HG02885 (cell line): ENCODE measurements around the gene DTNA.

Experiments used
- ATAC-seq: cut with Tn5 transposase; IDR thresholded peaks from one replicate; pipeline ENCODE4 v1.9.1; 2021; ENCODE audit warnings: mild to moderate bottlenecking; ENCODE audit not compliant: unreplicated experiment, poor library complexity

Gene DTNA

DNA sequence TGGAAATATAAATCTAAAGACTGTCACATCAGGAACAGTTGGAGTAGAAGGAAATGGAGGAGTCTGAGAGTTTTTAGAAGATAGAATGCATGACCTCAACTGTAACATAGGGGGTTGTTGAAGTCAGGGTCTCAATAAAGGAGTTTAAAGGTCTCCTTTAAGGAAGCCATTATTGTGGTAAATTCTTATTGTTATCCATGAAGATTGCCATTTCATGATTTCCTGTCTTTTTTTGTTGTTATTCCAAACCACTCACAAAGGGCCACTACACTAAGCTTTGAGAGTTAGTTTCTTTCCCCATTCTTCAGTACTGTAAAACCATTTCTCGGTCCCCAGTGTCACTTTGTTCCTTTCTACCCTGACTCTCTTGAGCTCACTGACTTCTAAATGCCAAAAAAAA is 134.0 kb downstream of the DTNA start:
- no peak for ATAC-seq

DNA sequence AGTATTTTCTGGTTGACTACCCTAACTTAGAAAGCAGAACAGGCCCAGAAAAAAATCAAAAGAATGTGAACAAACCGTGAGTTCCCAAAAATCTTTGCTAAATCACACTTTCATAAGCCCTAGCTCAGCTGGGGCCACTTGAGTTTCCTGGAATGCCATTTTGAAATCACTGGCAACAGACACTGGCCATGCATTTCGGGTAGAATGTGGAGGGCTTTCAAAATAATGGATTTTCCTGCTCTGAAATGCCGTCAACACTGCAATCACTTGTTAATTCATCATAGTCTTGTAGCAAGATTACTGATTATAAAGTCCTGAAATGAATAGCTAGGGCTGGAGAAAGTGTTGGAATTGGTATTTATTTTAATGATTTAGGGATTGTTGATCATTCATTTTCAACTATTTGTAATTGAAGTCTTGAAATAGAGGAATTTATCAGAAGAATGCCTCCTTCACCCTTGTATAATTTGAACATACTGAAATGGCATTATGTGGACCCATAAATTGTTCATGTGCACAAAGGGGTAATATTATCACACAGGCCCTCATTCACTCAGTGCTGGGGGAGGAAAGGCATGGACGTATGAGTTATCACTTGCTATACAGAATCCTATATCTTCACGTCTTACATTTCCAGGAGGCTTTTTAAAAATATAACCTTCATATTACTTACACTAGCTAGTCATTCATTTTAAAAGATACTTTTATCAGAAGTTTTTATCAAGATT is 134.8 kb downstream of the DTNA start:
- no peak for ATAC-seq

- no peak for ATAC-seq
Measured at GRCh38 chr18:34847408-34847807, 137.3 kb downstream of the DTNA start.

DNA sequence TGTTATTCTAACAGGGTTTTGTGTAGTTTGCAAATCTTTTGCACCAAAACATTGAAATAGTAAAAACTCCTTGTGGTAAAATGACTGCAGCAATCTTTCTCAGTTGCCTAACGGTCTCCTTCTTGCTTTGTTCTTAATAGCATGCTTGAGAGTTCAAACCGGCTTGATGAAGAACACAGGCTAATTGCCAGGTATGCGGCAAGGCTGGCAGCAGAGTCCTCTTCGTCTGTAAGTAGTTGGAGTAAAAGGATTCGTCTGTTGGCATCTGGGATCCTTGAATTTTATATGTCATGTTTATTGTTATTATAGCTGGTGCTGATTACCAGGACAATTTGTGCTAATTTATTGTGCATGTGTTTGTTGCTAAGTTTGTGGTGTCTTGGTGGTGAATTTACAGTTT is 138.1 kb downstream of the DTNA start:
- no peak for ATAC-seq

- ATAC-seq, result no peak
Measured at GRCh38 chr18:34848695-34849094, 138.6 kb downstream of the DTNA start.

DNA sequence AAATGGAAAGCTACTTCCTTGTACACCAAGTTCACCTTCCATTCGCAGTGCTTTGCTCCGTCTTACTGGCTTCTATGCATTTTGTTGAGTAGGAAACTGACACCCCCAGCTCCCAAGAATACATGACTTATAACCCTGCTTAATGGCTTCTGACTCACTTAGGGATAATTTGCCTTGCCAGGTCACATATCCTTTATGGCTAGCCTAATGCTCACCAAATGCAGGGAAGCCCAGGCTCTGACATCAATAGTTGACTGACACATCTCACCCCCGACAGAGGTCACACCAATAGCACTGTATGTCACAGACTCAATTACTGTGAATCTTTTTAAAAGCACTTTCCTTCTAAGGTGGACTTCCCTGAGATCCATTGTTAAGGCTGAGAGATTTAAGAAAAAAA is 147.2 kb downstream of the DTNA start:
- ATAC-seq, result no peak

- ATAC-seq, result no peak
Measured at GRCh38 chr18:34858188-34858587, 148.1 kb downstream of the DTNA start.

GRCh38 chr18:34859496-34859895 is 149.4 kb downstream of the DTNA start:
- no peak for ATAC-seq

DNA sequence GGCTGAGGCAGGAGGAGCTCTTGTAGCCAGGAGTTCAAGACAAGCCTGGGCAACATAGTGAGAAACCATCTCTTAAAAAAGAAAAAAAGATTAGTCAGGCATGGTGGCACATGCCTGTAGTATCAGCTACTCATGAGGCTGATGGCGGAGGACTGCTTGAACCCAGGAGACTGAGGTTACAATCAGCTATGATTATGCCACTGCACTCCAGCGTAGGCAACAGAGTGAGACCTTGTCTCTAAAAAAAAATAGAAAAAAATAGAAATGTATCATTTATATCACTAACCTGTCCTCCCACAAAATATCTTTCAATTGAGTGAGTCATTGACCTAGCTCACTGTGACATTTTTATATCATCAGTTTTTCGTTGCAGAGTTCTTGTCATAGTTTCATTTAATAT is 152.5 kb downstream of the DTNA start:
- ATAC-seq, result no peak

GRCh38 chr18:34863702-34864101 is 153.6 kb downstream of the DTNA start:
- no peak for ATAC-seq

DNA sequence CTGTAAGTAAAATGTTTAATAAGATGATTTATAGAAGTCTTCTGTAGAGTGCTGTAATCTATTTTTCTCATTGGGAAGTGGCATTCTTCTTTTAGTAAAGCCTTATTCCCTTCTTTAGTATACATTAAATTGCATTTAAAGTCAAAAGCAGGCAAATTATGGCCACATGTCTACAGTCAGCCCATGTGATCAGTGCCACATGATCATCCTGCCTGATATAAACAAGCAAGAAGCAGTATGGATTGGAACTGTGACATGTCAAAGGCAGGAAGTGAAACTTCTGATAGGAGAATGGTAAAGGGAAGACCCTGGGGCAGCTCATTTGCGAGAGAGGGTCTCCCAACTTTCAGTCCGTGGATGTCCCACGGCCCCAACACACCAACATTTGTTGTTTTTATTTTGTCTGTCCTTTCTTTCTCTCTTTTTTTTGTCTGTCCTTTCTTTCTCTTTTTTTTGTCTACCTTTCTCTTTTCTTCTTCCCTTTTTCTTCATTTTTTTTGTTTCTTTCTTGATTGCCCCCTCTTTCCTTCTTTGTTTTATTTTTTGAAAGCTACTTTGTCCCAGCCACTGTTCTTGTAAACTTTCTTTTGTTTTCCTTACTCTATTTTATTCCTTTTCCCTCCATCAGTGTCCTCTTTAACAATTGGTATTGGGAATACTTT is 154.9 kb downstream of the DTNA start:
- no peak for ATAC-seq

- peak; percentile 77 for ATAC-seq
Measured at GRCh38 chr18:34866310-34866709, 156.2 kb downstream of the DTNA start.

DNA sequence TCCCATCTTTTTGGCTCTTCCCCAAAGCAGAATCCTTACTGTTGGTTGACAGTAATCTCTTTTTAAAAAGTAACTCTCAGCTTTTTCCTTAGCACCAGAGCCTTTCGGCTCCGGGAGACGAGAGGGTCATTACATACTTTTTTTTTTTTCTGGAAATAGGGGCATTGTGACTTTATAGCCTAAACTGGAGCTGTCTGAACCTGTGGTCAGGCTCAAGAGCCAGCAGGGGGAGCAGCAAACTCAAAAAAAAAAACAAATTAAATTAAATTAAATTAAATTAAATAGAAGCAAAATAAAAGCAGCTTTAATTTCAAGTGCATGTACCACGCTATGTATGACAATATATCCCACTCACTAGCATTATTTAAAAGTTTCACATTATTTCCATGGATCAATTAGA is 156.6 kb downstream of the DTNA start:
- no peak for ATAC-seq

DNA sequence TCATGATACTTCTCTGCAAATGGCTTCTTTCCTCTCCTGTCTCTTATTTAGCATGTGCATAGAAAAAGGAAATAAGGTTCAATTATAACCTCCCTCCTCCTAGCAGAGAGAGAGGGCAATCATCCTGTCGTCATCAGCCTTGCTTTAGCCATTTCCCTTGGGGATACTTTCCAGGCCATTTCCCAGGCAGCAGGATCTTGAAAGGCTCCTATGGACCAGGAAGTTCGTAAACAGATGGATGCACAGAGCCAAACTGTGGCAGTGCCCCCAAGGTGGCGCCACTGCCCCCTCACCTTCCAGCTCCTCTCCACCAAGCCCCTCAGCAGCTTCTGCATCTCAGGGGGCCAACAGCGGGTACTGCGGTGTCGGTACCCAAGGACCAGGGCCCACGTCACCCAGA is 157.4 kb downstream of the DTNA start:
- no peak for ATAC-seq

DNA sequence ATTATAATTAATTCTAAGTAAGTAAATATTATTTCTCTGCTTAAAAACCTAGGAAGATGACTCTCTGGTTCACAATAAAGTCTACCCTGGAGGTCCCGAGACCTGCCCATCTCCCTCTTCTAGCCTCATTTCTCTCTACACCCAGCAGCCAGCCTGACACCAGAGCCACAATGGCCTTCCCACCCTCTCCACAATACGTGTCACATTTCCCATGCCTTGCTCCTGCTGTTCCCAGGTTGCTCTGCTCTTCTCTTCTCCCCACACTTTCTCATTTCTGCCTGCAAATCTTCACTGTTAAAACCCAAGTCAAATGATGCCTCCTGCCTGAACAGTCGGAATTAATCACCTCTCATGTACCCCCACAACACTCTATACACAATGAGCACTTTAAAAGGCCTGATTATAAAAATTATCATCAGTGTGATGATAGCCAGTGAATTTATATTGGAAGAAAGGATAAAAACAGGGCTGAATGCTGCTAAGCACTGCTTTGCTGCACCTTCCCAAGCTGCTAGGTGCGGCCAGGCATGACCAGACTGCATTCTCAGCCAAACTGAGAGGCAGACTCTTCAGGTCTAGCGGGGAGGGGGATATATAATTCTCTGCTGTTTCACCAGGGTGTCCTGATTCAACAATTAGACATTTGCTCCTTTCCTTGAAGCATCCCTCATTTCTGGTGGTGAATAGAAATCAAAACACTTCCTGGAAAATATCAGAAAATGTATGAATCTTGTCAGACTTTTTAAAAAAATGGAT is 160.6 kb downstream of the DTNA start:
- no peak for ATAC-seq

GRCh38 chr18:34871435-34871834 is 161.3 kb downstream of the DTNA start:
- ATAC-seq, result no peak

GRCh38 chr18:34872066-34872465 is 162.0 kb downstream of the DTNA start:
- no peak for ATAC-seq

- ATAC-seq, result no peak
Measured at GRCh38 chr18:34873986-34874580, 164.0 kb downstream of the DTNA start.

GRCh38 chr18:34875150-34875549 is 165.1 kb downstream of the DTNA start:
- ATAC-seq, result no peak

DNA sequence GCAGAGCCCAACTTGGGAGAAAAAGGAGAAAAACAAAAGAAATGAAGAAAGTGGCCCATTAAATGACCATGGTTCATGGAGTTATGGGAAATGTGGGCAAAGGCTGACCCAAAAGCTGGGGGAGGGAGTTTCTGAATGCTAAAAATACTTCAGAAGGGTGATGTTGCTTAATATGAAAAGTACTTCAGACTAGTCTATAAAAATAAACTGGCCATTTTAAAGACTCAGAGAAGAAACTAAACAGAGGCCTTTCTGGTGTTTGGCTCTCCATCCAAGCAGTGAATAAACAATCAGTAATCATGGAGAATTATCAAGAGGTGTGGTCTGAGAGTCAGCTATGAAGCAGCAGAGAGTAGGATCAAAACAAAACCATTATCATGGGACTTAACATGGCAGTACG is 170.3 kb downstream of the DTNA start:
- no peak for ATAC-seq
